KMS-11 (cell line): ENCODE measurements around the gene SMIM17.

Experiments used
- H2AFZ ChIP-seq: fragments of 200-600 bp; sonication (generic); 2 replicates; pipeline ENCODE4 v1.6.1; 2016; ENCODE audit warnings: antibody characterized with exemption, mixed run types, low read depth
- H3K27ac ChIP-seq: fragments of 200-600 bp; sonication (generic); 2 replicates; pipeline ENCODE4 v1.6.1; 2016; ENCODE audit warnings: mild to moderate bottlenecking, mixed run types
- H3K27me3 ChIP-seq: fragments of 200-600 bp; sonication (generic); 2 replicates; pipeline ENCODE4 v1.6.1; 2017; ENCODE audit warnings: mild to moderate bottlenecking, low read depth, mixed run types, moderate library complexity; ENCODE audit not compliant: insufficient read depth
- H3K36me3 ChIP-seq: fragments of 200-600 bp; sonication (generic); 2 replicates; pipeline ENCODE4 v1.6.1; 2017; ENCODE audit warnings: mild to moderate bottlenecking, mixed run types; ENCODE audit not compliant: insufficient read depth
- H3K4me1 ChIP-seq: fragments of 200-600 bp; sonication (generic); 2 replicates; pipeline ENCODE4 v1.6.1; 2016; ENCODE audit warnings: mild to moderate bottlenecking, low read depth, mixed run types; ENCODE audit not compliant: poor library complexity, severe bottlenecking
- H3K4me2 ChIP-seq: fragments of 200-600 bp; sonication (generic); 2 replicates; pipeline ENCODE4 v1.7.0; 2016; ENCODE audit warnings: mild to moderate bottlenecking, mixed run types
- H3K4me3 ChIP-seq: fragments of 200-600 bp; sonication (generic); IDR thresholded peaks from 2 replicates; pipeline ENCODE4 v1.6.1; 2017; ENCODE audit warnings: low read depth, low read length, mixed read lengths; ENCODE audit not compliant: insufficient read depth
- H3K79me2 ChIP-seq: fragments of 200-600 bp; sonication (generic); 2 replicates; pipeline ENCODE4 v1.6.1; 2016; ENCODE audit warnings: low read depth, mixed run types; ENCODE audit not compliant: insufficient read depth
- H3K9ac ChIP-seq: fragments of 200-600 bp; sonication (generic); 2 replicates; pipeline ENCODE4 v1.6.1; 2016; ENCODE audit warnings: mild to moderate bottlenecking, mixed run types
- H4K20me1 ChIP-seq: fragments of 200-600 bp; sonication (generic); 2 replicates; pipeline ENCODE4 v1.6.1; 2016; ENCODE audit warnings: mild to moderate bottlenecking, mixed run types; ENCODE audit not compliant: insufficient read depth
- TF ChIP-seq, protein P1 (sequence below): fragments of 200-600 bp; sonication (generic); conservative IDR thresholded peaks from 2 replicates; pipeline ENCODE4 v1.6.1; 2017; ENCODE audit warnings: low read depth, mild to moderate bottlenecking, antibody characterized with exemption, low read length, moderate library complexity, mixed read lengths

Gene SMIM17

DNA sequence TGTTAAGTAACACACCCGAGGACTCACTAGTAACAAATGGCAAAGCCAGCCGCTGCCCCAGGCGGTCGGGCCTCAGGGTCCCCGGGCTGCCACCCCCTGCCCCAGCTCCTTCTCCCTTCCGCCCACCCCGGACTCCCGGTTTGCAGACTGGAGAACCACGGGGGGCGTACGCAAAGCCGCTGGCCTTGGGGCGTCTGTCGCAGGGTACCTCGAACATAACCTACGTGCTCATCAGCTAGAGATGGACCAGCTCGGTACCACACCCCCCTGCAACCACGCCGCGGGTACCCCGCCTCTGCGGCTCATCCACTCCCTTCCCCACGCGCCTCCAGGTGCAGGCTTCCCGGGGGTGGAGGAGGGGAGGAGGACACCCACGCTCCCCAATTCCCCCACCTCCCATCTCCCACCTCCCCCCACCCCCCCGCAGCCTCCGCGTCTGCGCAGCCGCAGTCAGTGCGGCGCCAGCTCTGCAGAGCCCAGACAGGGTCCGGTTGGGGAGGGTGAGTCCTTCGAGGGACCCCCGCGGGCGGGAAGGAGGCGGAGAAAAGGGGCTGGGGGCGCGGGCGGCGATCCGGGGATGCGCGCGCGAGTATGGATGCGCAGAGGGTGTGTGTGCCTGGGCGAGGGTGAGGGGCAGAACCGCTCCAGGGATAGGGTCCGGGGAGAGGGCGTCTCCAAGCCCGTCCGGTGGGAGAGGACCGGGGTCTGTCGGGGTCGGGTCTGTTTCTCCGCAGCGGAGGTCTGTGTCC is at the start of gene SMIM17:
TSS of gene SMIM17 (plus strand) at position 449 of the 749 bp plus-strand sequence. CDS start 2,509 bp downstream, outside the sequence.
- Histone ChIP-seq H2AFZ (no peak within 1 kb of the TSS), H3K4me3 (no peak within 1 kb of the TSS), H3K27me3 (no peaks in the 10 kb centered on the region; the same call in 1 of the 2 replicates), H3K9ac (no peak within 1 kb of the TSS), H3K4me1 (no peaks in the 10 kb centered on the region), H3K27ac (no peak within 1 kb of the TSS), H4K20me1 (no peaks in the 10 kb centered on the region), H3K4me2 (no peak within 1 kb of the TSS), H3K36me3 (no peaks in the 10 kb centered on the region), H3K79me2 (no peaks in the 10 kb centered on the region)
- TF ChIP-seq, protein P1, sequence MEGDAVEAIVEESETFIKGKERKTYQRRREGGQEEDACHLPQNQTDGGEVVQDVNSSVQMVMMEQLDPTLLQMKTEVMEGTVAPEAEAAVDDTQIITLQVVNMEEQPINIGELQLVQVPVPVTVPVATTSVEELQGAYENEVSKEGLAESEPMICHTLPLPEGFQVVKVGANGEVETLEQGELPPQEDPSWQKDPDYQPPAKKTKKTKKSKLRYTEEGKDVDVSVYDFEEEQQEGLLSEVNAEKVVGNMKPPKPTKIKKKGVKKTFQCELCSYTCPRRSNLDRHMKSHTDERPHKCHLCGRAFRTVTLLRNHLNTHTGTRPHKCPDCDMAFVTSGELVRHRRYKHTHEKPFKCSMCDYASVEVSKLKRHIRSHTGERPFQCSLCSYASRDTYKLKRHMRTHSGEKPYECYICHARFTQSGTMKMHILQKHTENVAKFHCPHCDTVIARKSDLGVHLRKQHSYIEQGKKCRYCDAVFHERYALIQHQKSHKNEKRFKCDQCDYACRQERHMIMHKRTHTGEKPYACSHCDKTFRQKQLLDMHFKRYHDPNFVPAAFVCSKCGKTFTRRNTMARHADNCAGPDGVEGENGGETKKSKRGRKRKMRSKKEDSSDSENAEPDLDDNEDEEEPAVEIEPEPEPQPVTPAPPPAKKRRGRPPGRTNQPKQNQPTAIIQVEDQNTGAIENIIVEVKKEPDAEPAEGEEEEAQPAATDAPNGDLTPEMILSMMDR: no peak

DNA sequence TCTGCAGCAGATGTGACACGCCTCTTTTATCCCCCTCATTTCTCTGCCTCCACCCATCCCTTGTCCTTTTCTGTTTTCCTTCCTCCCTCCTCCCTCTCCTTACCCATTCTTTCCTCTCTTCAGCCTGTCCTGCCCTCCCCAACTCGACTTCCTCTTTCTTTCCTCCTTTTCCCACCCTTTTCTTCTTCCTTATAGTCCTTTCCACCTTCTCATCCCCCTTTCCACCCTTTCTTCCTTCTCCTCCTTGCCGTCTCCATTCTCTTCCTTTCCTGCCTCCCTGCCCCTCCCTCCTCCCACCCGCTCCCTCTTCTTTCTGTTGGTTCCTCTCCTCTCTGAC is 48.5 kb upstream of the SMIM17 start:
- Histone ChIP-seq H4K20me1 (no peaks in the 10 kb centered on the region), H3K27me3 (no peaks in the 10 kb centered on the region), H2AFZ (peak overlapping the region; percentile 88), H3K79me2 (peaks cover 5% of the 10 kb centered on the region; the same call in 1 of the 2 replicates), H3K4me1 (no peaks in the 10 kb centered on the region), H3K9ac (no peak overlapping the region), H3K36me3 (no peaks in the 10 kb centered on the region), H3K4me3 (no peak overlapping the region), H3K4me2 (no peak overlapping the region; the same call in 1 of the 2 replicates), H3K27ac (no peak overlapping the region)
- TF ChIP-seq, protein P1: no peak

DNA sequence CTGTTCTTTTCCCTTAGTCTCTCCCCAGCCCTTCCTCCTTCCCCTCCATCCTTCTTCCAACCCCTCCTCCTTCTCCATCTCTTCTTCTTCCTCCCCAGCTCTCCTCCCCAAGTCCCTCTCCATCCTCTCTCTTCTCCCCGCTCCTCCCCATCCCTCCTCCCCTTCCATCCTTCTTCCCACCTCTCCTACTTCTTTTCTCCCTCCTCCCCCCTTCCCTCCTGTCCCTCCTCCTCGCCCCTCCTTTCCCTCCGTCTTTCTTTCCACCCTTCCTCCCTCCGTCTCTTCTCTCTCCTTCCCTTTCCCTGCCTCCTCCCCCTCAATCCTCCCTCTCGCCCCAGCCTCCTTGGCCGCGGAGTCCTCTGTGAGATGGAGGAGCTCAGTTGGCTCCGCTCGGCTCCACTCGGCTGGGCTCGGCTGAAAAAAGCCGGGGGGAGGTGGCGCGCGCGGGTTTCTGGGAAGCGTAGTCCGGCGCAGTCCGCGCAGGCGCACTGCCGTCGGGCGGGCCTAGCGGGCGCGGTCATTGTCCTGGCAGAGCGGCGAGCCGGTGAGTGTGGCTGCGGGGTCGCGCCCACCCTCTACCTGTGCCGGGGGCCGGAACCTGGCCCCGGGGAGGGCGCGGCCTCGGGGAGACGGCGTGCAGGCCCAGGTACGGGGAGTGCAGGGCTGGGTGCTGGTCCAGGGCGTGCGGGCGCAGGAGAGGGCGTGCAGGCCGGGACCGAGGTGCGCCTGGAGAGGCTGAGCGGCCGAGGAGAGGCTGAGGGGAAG is 48.0 kb upstream of the SMIM17 start, which contains the start of gene ZNF71:
TSS of gene ZNF71 (plus strand) at position 520 of the 765 bp plus-strand sequence. CDS start 6,257 bp downstream, outside the sequence.
- H3K4me1 ChIP-seq: no peaks in the 10 kb centered on the region
- H2AFZ ChIP-seq: peak within 1 kb of the TSS; percentile 88
- H3K4me3 ChIP-seq: no peak within 1 kb of the TSS
- peaks cover 5% of the 10 kb centered on the region; the same call in 1 of the 2 replicates for H3K79me2 ChIP-seq
- H3K4me2 ChIP-seq: peak within 1 kb of the TSS; percentile 57
- peak within 1 kb of the TSS; percentile 54 for H3K9ac ChIP-seq
- no peak within 1 kb of the TSS for H3K27ac ChIP-seq
- TF ChIP-seq, protein P1: no peak
- H4K20me1 ChIP-seq: no peaks in the 10 kb centered on the region
- no peaks in the 10 kb centered on the region for H3K36me3 ChIP-seq
- no peaks in the 10 kb centered on the region for H3K27me3 ChIP-seq

DNA sequence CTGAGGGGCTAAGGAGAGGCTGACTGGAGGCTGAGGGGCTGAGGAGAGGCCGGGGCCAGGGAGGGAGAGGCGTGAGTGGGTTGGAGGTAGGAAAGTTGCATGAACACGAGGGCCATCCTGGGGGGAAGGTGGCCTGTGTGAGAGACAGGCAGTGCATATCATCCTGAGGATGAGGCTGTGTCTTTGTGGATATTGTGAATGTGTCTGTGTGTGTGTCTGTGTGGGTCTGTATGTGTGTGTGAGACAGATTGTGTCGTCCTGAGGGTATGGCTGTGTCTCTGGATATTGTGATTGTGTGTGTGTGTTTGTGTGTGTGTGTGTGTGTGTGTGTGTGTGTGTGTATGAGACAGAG is 47.4 kb upstream of the SMIM17 start:
- Histone ChIP-seq H3K4me3 (no peak overlapping the region), H4K20me1 (no peaks in the 10 kb centered on the region), H3K27ac (no peak overlapping the region), H2AFZ (peak overlapping the region; percentile 88), H3K4me2 (peak overlapping the region; percentile 57), H3K4me1 (no peaks in the 10 kb centered on the region), H3K9ac (peak overlapping the region; percentile 54), H3K79me2 (peaks cover 5% of the 10 kb centered on the region; the same call in 1 of the 2 replicates), H3K27me3 (no peaks in the 10 kb centered on the region), H3K36me3 (no peaks in the 10 kb centered on the region)
- TF ChIP-seq, protein P1: no peak
